Measurements from ENCODE around the gene FNIP1.

- peak; percentile 98 for TF ChIP-seq POLR2AphosphoS5 (IDR thresholded peaks at IDR 0.05)
- TF ChIP-seq POLR2A (IDR thresholded peaks at IDR 0.05), result peak; percentile 88
- peak in 2 of 4 experiments; percentile 9 to 42 for TF ChIP-seq CTCF (IDR thresholded peaks at IDR 0.05)
Measured at GRCh38 chr5:131634996-131635683, 161.7 kb downstream of the FNIP1 start, which contains the start of gene RAPGEF6.
